Type B pancreatic cell (in vitro differentiated cells): ENCODE data around the gene TP73. TPM values are rescaled to one million over a fixed set of nuclear protein-coding genes. Genes with fewer than 3 reads are reported as not detected.

ENCODE experiments used
- DNase-seq: peaks from one replicate; pipeline ENCODE4 v3.0.0; 2021; ENCODE audit warnings: mixed read lengths; ENCODE audit not compliant: unreplicated experiment; ENCODE audit errors: extremely low spot score
- H3K27ac Mint-ChIP-seq: 2 replicates; pipeline ENCODE4 v1.8.0; 2021; ENCODE audit warnings: mild to moderate bottlenecking, mixed read lengths
- H3K27me3 Mint-ChIP-seq: 2 replicates; pipeline ENCODE4 v1.8.0; 2021; ENCODE audit warnings: mixed read lengths
- H3K36me3 Mint-ChIP-seq: 2 replicates; pipeline ENCODE4 v1.8.0; 2021; ENCODE audit warnings: mixed read lengths
- H3K4me1 Mint-ChIP-seq: one replicate; pipeline ENCODE4 v1.8.0; 2021; ENCODE audit warnings: mixed read lengths; ENCODE audit not compliant: unreplicated experiment
- H3K4me3 Mint-ChIP-seq: 2 replicates; pipeline ENCODE4 v1.8.0; 2021; ENCODE audit warnings: mild to moderate bottlenecking, mixed read lengths
- H3K9me3 Mint-ChIP-seq: 2 replicates; pipeline ENCODE4 v1.8.0; 2021; ENCODE audit warnings: mixed read lengths
- CTCF ChIP-seq: fragments of 200-600 bp; sonication (generic); conservative IDR thresholded peaks from 2 replicates; pipeline ENCODE4 v1.5.0; 2021; ENCODE audit warnings: antibody characterized with exemption, mild to moderate bottlenecking
- total RNA-seq: library from RNA; stranded (reverse); gene quantifications from 2 replicates; pipeline ENCODE4 v1.2.1, GENCODE V29; 2021; ENCODE audit warnings: low replicate concordance

TP73 gene
- total RNA-seq, 1 donor from 2014 or later, result 1.6 TPM

GRCh38 chr1:3771108-3772026, 119.1 kb downstream of the TP73 start:
- no peak overlapping the region for H3K27ac Mint-ChIP-seq
- H3K4me3 Mint-ChIP-seq, result peak overlapping the region; percentile 70
- H3K27me3 Mint-ChIP-seq, result peaks cover 4% of the 10 kb centered on the region
- DNase-seq, result no peak
- no peak for TF ChIP-seq CTCF
- H3K4me1 Mint-ChIP-seq, result peaks cover 8% of the 10 kb centered on the region
- no peaks in the 10 kb centered on the region for H3K9me3 Mint-ChIP-seq
- no peaks in the 10 kb centered on the region for H3K36me3 Mint-ChIP-seq

GRCh38 chr1:3772027-3772714, 119.9 kb downstream of the TP73 start:
- Mint-ChIP-seq H3K27me3 (peaks cover 3% of the 10 kb centered on the region), H3K27ac (no peak overlapping the region), H3K4me1 (peaks cover 8% of the 10 kb centered on the region), H3K4me3 (peak overlapping the region; percentile 60), H3K9me3 (no peaks in the 10 kb centered on the region), H3K36me3 (no peaks in the 10 kb centered on the region)
- TF ChIP-seq CTCF, result no peak
- DNase-seq, result peak; percentile 92

GRCh38 chr1:3772715-3773571, 120.6 kb downstream of the TP73 start, which contains the start of gene SMIM1:
Gene SMIM1, plus strand, starts transcription at chr1:3772749. Its CDS starts 2,625 bp downstream, at chr1:3775374.
- H3K4me3 Mint-ChIP-seq, result peak within 1 kb of the TSS; percentile 74

GRCh38 chr1:3773572-3774275, 121.4 kb downstream of the TP73 start:
- H3K27ac Mint-ChIP-seq, result no peak overlapping the region
- no peak for DNase-seq
- TF ChIP-seq CTCF, result no peak
- no peaks in the 10 kb centered on the region for H3K9me3 Mint-ChIP-seq
- H3K4me1 Mint-ChIP-seq, result peaks cover 8% of the 10 kb centered on the region
- peak overlapping the region; percentile 54 for H3K4me3 Mint-ChIP-seq
- H3K27me3 Mint-ChIP-seq, result no peaks in the 10 kb centered on the region
- no peaks in the 10 kb centered on the region for H3K36me3 Mint-ChIP-seq

More at GRCh38 chr1:3772715-3773571, 120.6 kb downstream of the TP73 start, which contains the start of gene SMIM1:
- Mint-ChIP-seq H3K9me3 (no peaks in the 10 kb centered on the region), H3K27ac (no peak within 1 kb of the TSS), H3K4me1 (peaks cover 8% of the 10 kb centered on the region), H3K36me3 (no peaks in the 10 kb centered on the region), H3K27me3 (no peaks in the 10 kb centered on the region)
- TF ChIP-seq CTCF, result no peak
- DNase-seq, result no peak
